IMR-90 (cell line): ENCODE data around the gene RNASET2. TPM values are rescaled to one million over a fixed set of nuclear protein-coding genes. Genes with fewer than 3 reads are reported as not detected.

ENCODE experiments used
- ATAC-seq: fragments of 200-7000 bp; cut with Tn5 transposase; 2 replicates; pipeline ENCODE4 v1.9.1; 2020; ENCODE audit warnings: low read depth, mild to moderate bottlenecking, moderate library complexity
- BruUV-seq: library from RNA; stranded (reverse); fragments of 400-500 nt; replicated peaks from 2 replicates; lab custom pipeline; 2021; lab: Mats Ljungman, UMichigan
- CTCF ChIA-PET: fragments of 300-600 bp; formaldehyde crosslinking; extraction: SDS; loops from one replicate; lab custom pipeline; 2021; ENCODE audit warnings: antibody characterized with exemption; lab: Yijun Ruan, JAX
- POLR2A ChIA-PET: fragments of 300-600 bp; sonication (Branson Sonifier 250); formaldehyde crosslinking; loops from one replicate; lab custom pipeline; 2022; ENCODE audit warnings: antibody characterized with exemption; ENCODE audit not compliant: unreplicated experiment; lab: Charles Lee
- DNase-seq: peaks from one replicate; pipeline ENCODE4 v3.0.0; 2013
- H2AFZ ChIP-seq: replicated peaks from 2 replicates; pipeline ENCODE3; 2013; ENCODE audit warnings: low read length, mild to moderate bottlenecking; ENCODE audit not compliant: poor library complexity
- H2AK5ac ChIP-seq: 2 replicates; pipeline ENCODE4 v1.6.1; 2013; ENCODE audit warnings: low read depth, low read length, inconsistent platforms
- H2AK9ac ChIP-seq: replicated peaks from 2 replicates; pipeline ENCODE3; 2013; ENCODE audit warnings: mild to moderate bottlenecking, low read depth, low read length, moderate library complexity; ENCODE audit not compliant: poor library complexity
- H2BK120ac ChIP-seq: 2 replicates; pipeline ENCODE4 v1.6.1; 2013; ENCODE audit warnings: low read depth, low read length, inconsistent platforms
- H2BK15ac ChIP-seq: 3 replicates; pipeline ENCODE4 v1.6.1; 2013; ENCODE audit warnings: low read depth, low read length, inconsistent platforms
- H2BK20ac ChIP-seq: 2 replicates; pipeline ENCODE4 v1.6.1; 2013; ENCODE audit warnings: low read depth, mild to moderate bottlenecking, inconsistent platforms, low read length, moderate library complexity
- H2BK5ac ChIP-seq: 2 replicates; pipeline ENCODE4 v1.6.1; 2013; ENCODE audit warnings: mild to moderate bottlenecking, low read depth, low read length, inconsistent platforms; ENCODE audit not compliant: poor library complexity, severe bottlenecking
- H3K14ac ChIP-seq: replicated peaks from 2 replicates; pipeline ENCODE4 v1.6.1; 2013; ENCODE audit warnings: low read depth, low read length, inconsistent platforms
- H3K18ac ChIP-seq: 2 replicates; pipeline ENCODE4 v1.6.1; 2013; ENCODE audit warnings: low read depth, low read length, control low read depth
- H3K23ac ChIP-seq: 2 replicates; pipeline ENCODE4 v1.6.1; 2013; ENCODE audit warnings: low read depth, low read length, inconsistent platforms
- H3K27ac ChIP-seq: 2 replicates; pipeline ENCODE4 v1.5.1; 2013; ENCODE audit warnings: mild to moderate bottlenecking, control low read depth, low read length; ENCODE audit not compliant: insufficient read depth
- H3K27me3 ChIP-seq: 2 replicates; pipeline ENCODE4 v1.6.1; 2013; ENCODE audit warnings: low read length; ENCODE audit not compliant: control insufficient read depth, insufficient read depth
- H3K36me3 ChIP-seq: 2 replicates; pipeline ENCODE4 v1.6.1; 2013; ENCODE audit warnings: low read length, mixed read lengths; ENCODE audit not compliant: control insufficient read depth, insufficient read depth
- H3K4ac ChIP-seq: 2 replicates; pipeline ENCODE4 v1.6.1; 2013; ENCODE audit warnings: low read depth, low read length, inconsistent platforms
- H3K4me1 ChIP-seq: 2 replicates; pipeline ENCODE4 v1.6.1; 2013; ENCODE audit warnings: low read length, mixed read lengths; ENCODE audit not compliant: control insufficient read depth, insufficient read depth
- H3K4me2 ChIP-seq: 2 replicates; pipeline ENCODE4 v1.6.1; 2013; ENCODE audit warnings: low read depth, mild to moderate bottlenecking, control low read depth, low read length, moderate library complexity
- H3K4me3 ChIP-seq: 2 replicates; pipeline ENCODE4 v1.5.1; 2013; ENCODE audit warnings: low read depth, mild to moderate bottlenecking, control low read depth, low read length, moderate library complexity; ENCODE audit not compliant: insufficient read depth
- H3K56ac ChIP-seq: 2 replicates; pipeline ENCODE4 v1.6.1; 2013; ENCODE audit warnings: low read length, inconsistent platforms; ENCODE audit not compliant: insufficient read depth; ENCODE audit errors: extremely low read depth
- H3K79me1 ChIP-seq, 2 experiments: 2 replicates each; pipeline ENCODE4 v1.6.1; 2013; ENCODE audit warnings: low read length in 2 of 2, inconsistent platforms in 1 of 2, low read depth in 1 of 2
- H3K9ac ChIP-seq: 2 replicates; pipeline ENCODE4 v1.6.1; 2013; ENCODE audit warnings: low read depth, low read length, control low read depth
- H3K9me1 ChIP-seq: 2 replicates; pipeline ENCODE4 v1.6.1; 2013; ENCODE audit warnings: low read length, inconsistent platforms; ENCODE audit not compliant: insufficient read depth
- H3K9me3 ChIP-seq: 2 replicates; pipeline ENCODE4 v1.6.1; 2013; ENCODE audit warnings: low read length; ENCODE audit not compliant: control insufficient read depth, insufficient read depth
- H4K20me1 ChIP-seq: 2 replicates; pipeline ENCODE4 v1.6.1; 2013; ENCODE audit warnings: low read length, inconsistent platforms; ENCODE audit not compliant: insufficient read depth
- H4K5ac ChIP-seq: 2 replicates; pipeline ENCODE4 v1.6.1; 2013; ENCODE audit warnings: mild to moderate bottlenecking, low read depth, low read length, control low read depth
- H4K8ac ChIP-seq, 2 experiments: 2 replicates each; pipeline ENCODE4 v1.6.1; 2013; ENCODE audit warnings: low read depth in 2 of 2, low read length in 2 of 2, control low read depth in 1 of 2, inconsistent platforms in 1 of 2
- H4K91ac ChIP-seq: 2 replicates; pipeline ENCODE4 v1.6.1; 2013; ENCODE audit warnings: low read depth, low read length, inconsistent platforms; ENCODE audit not compliant: insufficient read depth
- BHLHE40 ChIP-seq: fragments of 150-350 bp; IDR thresholded peaks from 2 replicates; pipeline ENCODE4 v1.6.1; 2016; ENCODE audit warnings: mild to moderate bottlenecking, low read depth, low read length
- CEBPB ChIP-seq: IDR thresholded peaks from 2 replicates; pipeline ENCODE4 v1.6.1; 2012; ENCODE audit warnings: low read depth, low read length, improper control_type of control experiment
- CHD1 ChIP-seq: IDR thresholded peaks from 2 replicates; pipeline ENCODE4 v1.6.1; 2012; ENCODE audit warnings: low read depth, low read length, improper control_type of control experiment
- MAZ ChIP-seq: IDR thresholded peaks from 2 replicates; pipeline ENCODE4 v1.6.1; 2012; ENCODE audit warnings: low read depth, mild to moderate bottlenecking, low read length, improper control_type of control experiment, moderate library complexity, borderline replicate concordance
- MXI1 ChIP-seq: IDR thresholded peaks from 2 replicates; pipeline ENCODE4 v1.6.1; 2012; ENCODE audit warnings: low read depth, mild to moderate bottlenecking, low read length, moderate library complexity, borderline replicate concordance
- POLR2A ChIP-seq: IDR thresholded peaks from 2 replicates; pipeline ENCODE4 v1.6.1; 2012; ENCODE audit warnings: mild to moderate bottlenecking, low read depth, low read length
- RCOR1 ChIP-seq: IDR thresholded peaks from 2 replicates; pipeline ENCODE4 v1.6.1; 2012; ENCODE audit warnings: mild to moderate bottlenecking, low read length, improper control_type of control experiment; ENCODE audit not compliant: insufficient replicate concordance
- SMC3 ChIP-seq: fragments of 150-350 bp; IDR thresholded peaks from 2 replicates; pipeline ENCODE4 v1.6.1; 2016; ENCODE audit warnings: low read depth, mild to moderate bottlenecking, antibody characterized with exemption, low read length, moderate library complexity
- USF2 ChIP-seq: fragments of 150-350 bp; IDR thresholded peaks from 2 replicates; pipeline ENCODE4 v1.6.1; 2017; ENCODE audit warnings: mild to moderate bottlenecking, antibody characterized with exemption, low read length, low read depth
- WGBS, 2 experiments: methylation state at CpG; one replicate each; pipeline versions ENCODE4 v1.1.5 to v1.1.7; 2013; ENCODE audit warnings: missing lambda C conversion rate in 2 of 2; ENCODE audit not compliant: insufficient read length in 1 of 2; ENCODE audit errors: extremely low coverage in 2 of 2; 5-methylcytosine and 5-hydroxymethylcytosine counted together
- dilution Hi-C: fragments of 300-500 bp; cut with HindIII; formaldehyde crosslinking; loops from one replicate; pipeline ENCODE4 v1.14.3; 2018; ENCODE audit warnings: low sequenced_read_pairs; ENCODE audit not compliant: unreplicated experiment
- in situ Hi-C: fragments of 300-500 bp; cut with MboI; formaldehyde crosslinking; loops from 3 replicates; pipeline ENCODE4 v1.14.3; 2019; ENCODE audit warnings: low sequenced_read_pairs, inconsistent platforms, mixed read lengths
- intact Hi-C: fragments of 100-400 bp; cut with micrococcal nuclease; formaldehyde crosslinking; loops from 2 replicates; pipeline ENCODE4 v1.10.0; 2022
- polyA plus RNA-seq, 3 experiments: library from polyadenylated mRNA; depleted of rRNA; stranded (reverse); fragments of >200 nt; gene quantifications; 2 replicates each; pipeline ENCODE4 v1.2.3, GENCODE V29; 2012; ENCODE audit warnings: low replicate concordance in 1 of 3
- total RNA-seq: library from RNA; depleted of rRNA; stranded (reverse); fragments of >200 nt; gene quantifications from 2 replicates; pipeline ENCODE4 v1.2.3, GENCODE V29; 2012
- TF ChIP-seq, protein P1 (sequence below): conservative IDR thresholded peaks from 2 replicates; pipeline ENCODE4 v1.5.1; 2012; ENCODE audit warnings: mild to moderate bottlenecking, low read depth, low read length, improper control_type of control experiment
- TF ChIP-seq, protein P2 (sequence below): fragments of 150-350 bp; IDR thresholded peaks from 2 replicates; pipeline ENCODE4 v1.6.1; 2016; ENCODE audit warnings: low read depth, mild to moderate bottlenecking, low read length, moderate library complexity, borderline replicate concordance

The RNASET2 gene
- total and polyA plus RNA-seq, 2 of the 4 experiments (the other 2 are of a cell fraction) = 13.6 to 24.9 TPM

DNA sequence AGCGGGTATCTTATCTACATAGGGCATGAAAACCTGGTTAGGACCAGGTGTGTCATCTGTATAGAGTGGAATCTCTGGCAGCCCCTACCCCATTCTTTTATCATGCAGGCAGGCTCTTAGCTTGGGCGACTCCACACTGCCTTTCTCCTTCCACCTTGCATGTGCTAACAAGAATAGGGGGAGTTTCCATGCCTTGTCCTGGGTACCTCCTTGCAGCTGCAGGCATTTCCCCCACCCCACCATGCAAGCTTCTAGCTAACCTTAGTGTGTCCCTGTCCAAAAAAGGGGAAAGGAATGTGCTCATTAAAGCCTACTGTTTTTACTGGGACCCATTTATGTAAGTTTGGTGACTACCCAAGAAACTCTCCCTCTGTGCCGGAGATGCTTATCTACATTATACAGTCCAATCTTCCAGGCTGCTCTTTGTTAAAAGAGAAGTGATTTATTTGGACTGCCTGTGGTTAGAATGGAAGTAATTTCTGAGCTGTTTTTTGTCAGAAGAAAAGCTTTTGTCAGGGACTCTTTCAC lies 32.4 kb upstream of the RNASET2 start:
- H2BK120ac ChIP-seq = no peak overlapping the region
- ATAC-seq (no peak), DNase-seq (no peak)
- intact Hi-C loops (loop anchor here (1.0 kb wide), 2 partner anchors 202 to 213 kb away; no protein-coding TSS in a partner anchor), in situ Hi-C loops (loop anchor here (25.0 kb wide), 1 partner anchor 351 kb away; the partner anchor contains the start of gene RPS6KA2), dilution Hi-C loops (no loop called here)
- H3K18ac ChIP-seq = no peak overlapping the region
- no peak overlapping the region for H3K27ac ChIP-seq
- no peak overlapping the region for H2AFZ ChIP-seq
- H4K91ac ChIP-seq = no peak overlapping the region
- no peak overlapping the region for H3K4me2 ChIP-seq
- H2BK15ac ChIP-seq = no peak overlapping the region
- H3K56ac ChIP-seq = no peak overlapping the region
- ChIA-PET POLR2A (no interaction called here), CTCF (interaction anchor here (1.3 to 2.5 kb wide), 2 partner anchors 202 to 214 kb away, joined by 8 to 16 read pairs; no protein-coding TSS in a partner anchor)
- H4K5ac ChIP-seq = no peak overlapping the region
- H4K20me1 ChIP-seq = no peaks in the 10 kb centered on the region
- no peak overlapping the region for H3K4ac ChIP-seq
- no peaks in the 10 kb centered on the region for H3K27me3 ChIP-seq
- H2BK20ac ChIP-seq = no peak overlapping the region
- H3K14ac ChIP-seq = no peak overlapping the region
- no peak overlapping the region for H2AK9ac ChIP-seq
- no peak overlapping the region for H3K9ac ChIP-seq
- no peak overlapping the region for H2BK5ac ChIP-seq
- TF ChIP-seq SMC3 = no peak
- no peak for TF ChIP-seq CEBPB
- TF ChIP-seq RCOR1 = no peak
- no peak for TF ChIP-seq CHD1
- no peak for TF ChIP-seq BHLHE40
- TF ChIP-seq, protein P1, sequence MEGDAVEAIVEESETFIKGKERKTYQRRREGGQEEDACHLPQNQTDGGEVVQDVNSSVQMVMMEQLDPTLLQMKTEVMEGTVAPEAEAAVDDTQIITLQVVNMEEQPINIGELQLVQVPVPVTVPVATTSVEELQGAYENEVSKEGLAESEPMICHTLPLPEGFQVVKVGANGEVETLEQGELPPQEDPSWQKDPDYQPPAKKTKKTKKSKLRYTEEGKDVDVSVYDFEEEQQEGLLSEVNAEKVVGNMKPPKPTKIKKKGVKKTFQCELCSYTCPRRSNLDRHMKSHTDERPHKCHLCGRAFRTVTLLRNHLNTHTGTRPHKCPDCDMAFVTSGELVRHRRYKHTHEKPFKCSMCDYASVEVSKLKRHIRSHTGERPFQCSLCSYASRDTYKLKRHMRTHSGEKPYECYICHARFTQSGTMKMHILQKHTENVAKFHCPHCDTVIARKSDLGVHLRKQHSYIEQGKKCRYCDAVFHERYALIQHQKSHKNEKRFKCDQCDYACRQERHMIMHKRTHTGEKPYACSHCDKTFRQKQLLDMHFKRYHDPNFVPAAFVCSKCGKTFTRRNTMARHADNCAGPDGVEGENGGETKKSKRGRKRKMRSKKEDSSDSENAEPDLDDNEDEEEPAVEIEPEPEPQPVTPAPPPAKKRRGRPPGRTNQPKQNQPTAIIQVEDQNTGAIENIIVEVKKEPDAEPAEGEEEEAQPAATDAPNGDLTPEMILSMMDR = no peak
- no peak for TF ChIP-seq MAZ
- no peak for TF ChIP-seq USF2
- no peak for TF ChIP-seq MXI1
- no peak for TF ChIP-seq POLR2A
- TF ChIP-seq, protein P2, sequence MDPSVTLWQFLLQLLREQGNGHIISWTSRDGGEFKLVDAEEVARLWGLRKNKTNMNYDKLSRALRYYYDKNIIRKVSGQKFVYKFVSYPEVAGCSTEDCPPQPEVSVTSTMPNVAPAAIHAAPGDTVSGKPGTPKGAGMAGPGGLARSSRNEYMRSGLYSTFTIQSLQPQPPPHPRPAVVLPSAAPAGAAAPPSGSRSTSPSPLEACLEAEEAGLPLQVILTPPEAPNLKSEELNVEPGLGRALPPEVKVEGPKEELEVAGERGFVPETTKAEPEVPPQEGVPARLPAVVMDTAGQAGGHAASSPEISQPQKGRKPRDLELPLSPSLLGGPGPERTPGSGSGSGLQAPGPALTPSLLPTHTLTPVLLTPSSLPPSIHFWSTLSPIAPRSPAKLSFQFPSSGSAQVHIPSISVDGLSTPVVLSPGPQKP = no peak
- H4K8ac ChIP-seq = no peak overlapping the region
- H3K4me3 ChIP-seq = no peak overlapping the region
- peaks cover 24 to 37% of the 10 kb centered on the region in 2 experiments; a peak in 3 of 4 replicates for H3K79me1 ChIP-seq
- BruUV-seq = no TSS peak
- no peaks in the 10 kb centered on the region; the same call in 1 of the 2 replicates for H3K36me3 ChIP-seq
- H2AK5ac ChIP-seq = no peak overlapping the region
- H3K23ac ChIP-seq = no peak overlapping the region
- no peaks in the 10 kb centered on the region for H3K9me3 ChIP-seq
- H3K9me1 ChIP-seq = no peaks in the 10 kb centered on the region
- H3K4me1 ChIP-seq = no peaks in the 10 kb centered on the region
- no CpG with 5 or more reads among the region's 3 CpGs for WGBS, 2 experiments
